CD14-positive monocyte (primary cell): ENCODE measurements around the gene GFI1. TPM values are rescaled to one million over a fixed set of nuclear protein-coding genes. Genes with fewer than 3 reads are reported as not detected.

Source experiments
- DNase-seq, 3 donors: peaks; one replicate each; pipeline ENCODE4 v3.0.0-alpha.2; 2011 to 2022
- H2AFZ ChIP-seq: 2 replicates; pipeline ENCODE4 v1.6.0; 2012; ENCODE audit warnings: mild to moderate bottlenecking, low read depth, low read length, inconsistent platforms; ENCODE audit not compliant: insufficient read depth, poor library complexity, severe bottlenecking
- H3K27ac ChIP-seq, 2 donors: 1 replicate in 1 of 2; 2 replicates in 1 of 2; pipeline ENCODE4 v1.5.1; 2012 to 2013; ENCODE audit warnings: low read length in 2 of 2, control low read depth in 1 of 2, inconsistent platforms in 1 of 2, low read depth in 1 of 2, mild to moderate bottlenecking in 1 of 2
- H3K27me3 ChIP-seq, 2 donors: one replicate each; pipeline versions ENCODE4 v1.6.0 to v1.6.1; 2011 to 2013; ENCODE audit warnings: low read length in 2 of 2; ENCODE audit not compliant: control insufficient read depth in 2 of 2, insufficient read depth in 2 of 2
- H3K36me3 ChIP-seq, 2 donors: replicated peaks in 1 of 2; 1 replicate in 1 of 2; 2 replicates in 1 of 2; pipeline versions ENCODE4 v1.5.1 to v1.6.1; 2012 to 2013; ENCODE audit warnings: low read length in 2 of 2, control low read depth in 1 of 2, inconsistent platforms in 1 of 2, mild to moderate bottlenecking in 1 of 2; ENCODE audit not compliant: insufficient read depth in 2 of 2, control insufficient read depth in 1 of 2
- H3K4me1 ChIP-seq, 2 donors: 1 replicate in 1 of 2; 2 replicates in 1 of 2; pipeline versions ENCODE4 v1.5.1 to v1.6.1; 2012 to 2013; ENCODE audit warnings: low read length in 2 of 2, control low read depth in 1 of 2, inconsistent platforms in 1 of 2, mild to moderate bottlenecking in 1 of 2, moderate library complexity in 1 of 2; ENCODE audit not compliant: insufficient read depth in 2 of 2, control insufficient read depth in 1 of 2
- H3K4me2 ChIP-seq: replicated peaks from 2 replicates; pipeline ENCODE3; 2012; ENCODE audit warnings: low read length, moderate library complexity, mild to moderate bottlenecking; ENCODE audit not compliant: poor library complexity, severe bottlenecking; ENCODE audit errors: extremely low read depth
- H3K4me3 ChIP-seq, 3 experiments: fragments of 200-600 bp in 1 of 3; sonication (generic) in 1 of 3; replicated peaks in 1 of 3; 1 replicate in 2 of 3; 2 replicates in 1 of 3; pipeline ENCODE4 v1.5.1; 2011 to 2013; ENCODE audit warnings: low read length in 3 of 3, mild to moderate bottlenecking in 3 of 3, control low read depth in 2 of 3, low read depth in 2 of 3, inconsistent platforms in 1 of 3, moderate library complexity in 1 of 3
- H3K79me2 ChIP-seq: 2 replicates; pipeline ENCODE4 v1.6.0; 2012; ENCODE audit warnings: mild to moderate bottlenecking, control low read depth, inconsistent platforms, low read length, moderate library complexity; ENCODE audit not compliant: insufficient read depth
- H3K9ac ChIP-seq: 2 replicates; pipeline ENCODE4 v1.6.0; 2017; ENCODE audit warnings: low read length, mild to moderate bottlenecking; ENCODE audit not compliant: insufficient read depth, poor library complexity, severe bottlenecking
- H3K9me3 ChIP-seq, 2 donors: replicated peaks in 1 of 2; 1 replicate in 1 of 2; 2 replicates in 1 of 2; pipeline versions ENCODE4 v1.5.1 to v1.6.1; 2012 to 2013; ENCODE audit warnings: low read length in 2 of 2, control low read depth in 1 of 2; ENCODE audit not compliant: control insufficient read depth in 1 of 2, insufficient read depth in 1 of 2
- H4K20me1 ChIP-seq: 2 replicates; pipeline ENCODE4 v1.6.0; 2012; ENCODE audit warnings: mild to moderate bottlenecking, low read length, control low read depth, moderate library complexity; ENCODE audit not compliant: insufficient read depth
- H3K27ac Mint-ChIP-seq, 7 donors: one replicate each; pipeline ENCODE4 v1.8.0; 2020; ENCODE audit warnings: mild to moderate bottlenecking in 7 of 7, mixed read lengths in 7 of 7, moderate library complexity in 6 of 7, inconsistent platforms in 2 of 7
- H3K27me3 Mint-ChIP-seq, 3 donors: one replicate each; pipeline ENCODE4 v1.8.0; 2021 to 2022; ENCODE audit warnings: low read depth in 3 of 3, mild to moderate bottlenecking in 3 of 3, mixed read lengths in 3 of 3, moderate library complexity in 3 of 3, inconsistent platforms in 1 of 3
- H3K36me3 Mint-ChIP-seq, 2 donors: one replicate each; pipeline ENCODE4 v1.8.0; 2020; ENCODE audit warnings: mixed read lengths in 2 of 2, inconsistent platforms in 1 of 2, mild to moderate bottlenecking in 1 of 2
- H3K4me1 Mint-ChIP-seq: one replicate; pipeline ENCODE4 v1.8.0; 2020; ENCODE audit warnings: mild to moderate bottlenecking, mixed read lengths
- H3K4me3 Mint-ChIP-seq, 2 donors: one replicate each; pipeline ENCODE4 v1.8.0; 2020; ENCODE audit warnings: mild to moderate bottlenecking in 2 of 2, mixed read lengths in 2 of 2, moderate library complexity in 1 of 2
- H3K9me3 Mint-ChIP-seq, 7 donors: one replicate each; pipeline ENCODE4 v1.8.0; 2020 to 2022; ENCODE audit warnings: mixed read lengths in 7 of 7, mild to moderate bottlenecking in 6 of 7, moderate library complexity in 6 of 7, inconsistent platforms in 2 of 7
- WGBS: methylation state at CpG from one replicate; pipeline ENCODE4 v1.1.5; 2013; ENCODE audit warnings: missing lambda C conversion rate; ENCODE audit not compliant: insufficient coverage; 5-methylcytosine and 5-hydroxymethylcytosine counted together
- intact Hi-C, 2 donors: fragments of 100-400 bp; cut with micrococcal nuclease; formaldehyde crosslinking; loops; one replicate each; pipeline versions ENCODE4 v1.15.0 to v1.15.1; 2023
- polyA plus RNA-seq, 3 donors: library from polyadenylated mRNA; depleted of rRNA in 1 of 3; unstranded in 2 of 3; stranded (reverse) in 1 of 3; fragments of 300-500 nt in 2 of 3; fragments of >200 nt in 1 of 3; fragmentation: Illumina TruSeq in 2 of 3; gene quantifications; 1 replicate in 2 of 3; 2 replicates in 1 of 3; pipeline ENCODE4 v1.2.3, GENCODE V29; 2012 to 2021
- TF ChIP-seq, protein P1 (sequence below): fragments of 200-600 bp; IDR thresholded peaks from one replicate; pipeline ENCODE4 v1.8.0; 2022; ENCODE audit warnings: antibody characterized with exemption, mild to moderate bottlenecking

Gene GFI1
- polyA plus RNA-seq, 3 donors: 0.35 TPM; not detected in 2

DNA sequence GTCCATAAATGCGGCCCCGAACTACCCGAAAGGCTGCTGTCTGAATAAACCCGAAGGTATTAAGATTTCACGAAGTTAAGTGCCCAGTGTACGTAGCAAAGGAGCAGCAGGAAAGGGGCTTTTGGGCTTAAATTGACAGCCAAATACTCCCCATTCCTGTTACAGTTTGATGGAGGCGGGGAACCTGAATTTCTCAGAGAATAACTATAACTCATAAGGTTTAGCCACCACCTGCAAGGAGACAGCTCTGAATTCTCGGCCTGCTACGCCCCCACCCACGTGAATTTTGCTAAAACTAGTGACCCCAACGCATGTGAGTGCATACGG is 5.2 kb downstream of the GFI1 start:
- Mint-ChIP-seq H3K4me1 (peaks cover 36% of the 10 kb centered on the region), H3K4me3 (peak overlapping the region; percentile 95 to 98), H3K27me3 (peaks cover 27 to 40% (median 31%) of the 10 kb centered on the region in 3 donors), H3K27ac (no peak overlapping the region), H3K36me3 (peaks cover 4 to 16% of the 10 kb centered on the region in 2 donors), H3K9me3 (peaks cover 0 to 10% (median 4%) of the 10 kb centered on the region in 7 donors)
- Histone ChIP-seq H3K27ac (no peak overlapping the region), H3K36me3 (no peaks in the 10 kb centered on the region), H3K9me3 (no peaks in the 10 kb centered on the region), H3K4me1 (peaks cover 38 to 47% of the 10 kb centered on the region in 2 donors), H3K4me2 (no peak overlapping the region), H4K20me1 (no peaks in the 10 kb centered on the region), H3K79me2 (peaks cover 52% of the 10 kb centered on the region), H3K4me3 (no peak overlapping the region), H2AFZ (peak overlapping the region; percentile 92), H3K9ac (no peak overlapping the region), H3K27me3 (peaks cover 0 to 31% of the 10 kb centered on the region in 2 donors)
- DNase-seq: no peak
- TF ChIP-seq, protein P1, sequence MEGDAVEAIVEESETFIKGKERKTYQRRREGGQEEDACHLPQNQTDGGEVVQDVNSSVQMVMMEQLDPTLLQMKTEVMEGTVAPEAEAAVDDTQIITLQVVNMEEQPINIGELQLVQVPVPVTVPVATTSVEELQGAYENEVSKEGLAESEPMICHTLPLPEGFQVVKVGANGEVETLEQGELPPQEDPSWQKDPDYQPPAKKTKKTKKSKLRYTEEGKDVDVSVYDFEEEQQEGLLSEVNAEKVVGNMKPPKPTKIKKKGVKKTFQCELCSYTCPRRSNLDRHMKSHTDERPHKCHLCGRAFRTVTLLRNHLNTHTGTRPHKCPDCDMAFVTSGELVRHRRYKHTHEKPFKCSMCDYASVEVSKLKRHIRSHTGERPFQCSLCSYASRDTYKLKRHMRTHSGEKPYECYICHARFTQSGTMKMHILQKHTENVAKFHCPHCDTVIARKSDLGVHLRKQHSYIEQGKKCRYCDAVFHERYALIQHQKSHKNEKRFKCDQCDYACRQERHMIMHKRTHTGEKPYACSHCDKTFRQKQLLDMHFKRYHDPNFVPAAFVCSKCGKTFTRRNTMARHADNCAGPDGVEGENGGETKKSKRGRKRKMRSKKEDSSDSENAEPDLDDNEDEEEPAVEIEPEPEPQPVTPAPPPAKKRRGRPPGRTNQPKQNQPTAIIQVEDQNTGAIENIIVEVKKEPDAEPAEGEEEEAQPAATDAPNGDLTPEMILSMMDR: no peak
- intact Hi-C loops: loop anchor here in 1 of 2 donors (10.0 kb wide), 1 partner anchor 177 kb away; no protein-coding TSS in a partner anchor
- 100% methylated on average over 5 of the region's 12 CpGs for WGBS

DNA sequence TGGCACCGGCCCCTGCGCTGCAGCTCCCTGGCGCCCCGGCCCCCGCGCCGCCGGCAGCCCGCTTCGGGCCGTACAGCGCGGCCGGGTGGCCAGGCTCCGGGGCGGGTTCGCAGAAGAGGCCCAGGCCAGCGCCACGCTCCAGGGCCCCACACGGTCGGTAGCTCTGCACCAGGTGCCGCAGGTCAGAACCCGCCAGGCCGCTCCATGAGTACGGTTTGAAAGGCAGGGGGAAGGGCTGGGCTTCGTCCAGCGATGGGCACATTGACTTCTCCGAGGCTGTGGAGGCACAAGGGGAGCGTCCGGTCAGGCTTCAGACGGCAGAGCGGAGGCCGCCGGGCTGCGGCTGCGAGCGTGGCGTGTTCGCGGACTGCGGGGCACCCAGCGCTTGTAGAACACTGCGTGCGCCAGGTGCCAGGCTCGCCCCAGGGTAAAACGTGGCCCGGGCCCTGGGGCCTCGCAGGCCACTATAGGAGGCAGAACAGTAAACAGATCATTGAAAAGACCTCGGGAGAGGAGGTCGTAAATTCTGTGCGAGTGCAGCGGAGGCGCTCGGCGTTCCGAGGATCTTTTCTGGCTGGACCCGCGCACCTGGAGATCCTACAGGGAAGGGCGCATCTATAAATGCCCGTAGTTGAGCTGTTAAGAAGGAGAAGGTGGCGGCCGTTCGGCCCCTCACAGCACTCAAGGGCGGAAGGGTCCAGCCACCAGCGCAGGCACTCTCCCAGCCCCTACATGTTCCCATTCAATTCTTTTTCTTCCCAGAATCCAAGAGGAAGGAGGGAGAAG is 5.7 kb downstream of the GFI1 start:
- H3K27ac ChIP-seq: no peak overlapping the region
- intact Hi-C loops: loop anchor here in 1 of 2 donors (10.0 kb wide), 1 partner anchor 176 kb away; no protein-coding TSS in a partner anchor
- no peak overlapping the region for H2AFZ ChIP-seq
- peaks cover 0 to 10% (median 4%) of the 10 kb centered on the region in 7 donors for H3K9me3 Mint-ChIP-seq
- H3K4me1 Mint-ChIP-seq: peaks cover 41% of the 10 kb centered on the region
- H3K4me1 ChIP-seq: peaks cover 44 to 51% of the 10 kb centered on the region in 2 donors
- H3K9me3 ChIP-seq: no peaks in the 10 kb centered on the region
- no peak for DNase-seq
- H3K36me3 Mint-ChIP-seq: peaks cover 4 to 16% of the 10 kb centered on the region in 2 donors
- H4K20me1 ChIP-seq: no peaks in the 10 kb centered on the region
- H3K79me2 ChIP-seq: peaks cover 51% of the 10 kb centered on the region
- H3K9ac ChIP-seq: no peak overlapping the region
- H3K4me2 ChIP-seq: no peak overlapping the region
- peak overlapping the region; percentile 39 to 59 for H3K4me3 Mint-ChIP-seq
- H3K27me3 ChIP-seq: peaks cover 0 to 31% of the 10 kb centered on the region in 2 donors
- TF ChIP-seq, protein P1: no peak
- WGBS: 96% methylated on average over 61 of the region's 65 CpGs
- H3K27ac Mint-ChIP-seq: no peak overlapping the region
- H3K4me3 ChIP-seq: no peak overlapping the region
- H3K36me3 ChIP-seq: no peaks in the 10 kb centered on the region
- peaks cover 27 to 38% (median 31%) of the 10 kb centered on the region in 3 donors for H3K27me3 Mint-ChIP-seq
